SK-N-SH treated with all-trans-retinoic acid at 6 μM for 48 hours (cell line): ENCODE measurements around the gene TUBGCP2.

Source experiments
- ATAC-seq: fragments of 200-7000 bp; cut with Tn5 transposase; 3 replicates; pipeline ENCODE4 v1.9.1; 2020; ENCODE audit warnings: mild to moderate bottlenecking, moderate library complexity
- ARNTL ChIP-seq: fragments of 450-650 bp; formaldehyde crosslinking; IDR thresholded peaks from 2 replicates; pipeline ENCODE4 v1.5.0; 2020; ENCODE audit warnings: low read depth, mild to moderate bottlenecking, moderate library complexity, borderline replicate concordance
- BACH2 ChIP-seq: fragments of 250-450 bp; sonication (Bioruptor Pico); IDR thresholded peaks from 2 replicates; pipeline ENCODE4 v1.9.0; 2021; ENCODE audit warnings: mild to moderate bottlenecking, borderline replicate concordance
- CSDC2 ChIP-seq: fragments of 250-450 bp; sonication (Bioruptor Pico); IDR thresholded peaks from 2 replicates; pipeline ENCODE4 v1.5.0; 2020; ENCODE audit warnings: mild to moderate bottlenecking, moderate library complexity
- ESRRG ChIP-seq: fragments of 250-450 bp; sonication (Bioruptor Pico); IDR thresholded peaks from 2 replicates; pipeline ENCODE4 v1.6.1; 2021; ENCODE audit warnings: mild to moderate bottlenecking
- GLIS3 ChIP-seq: fragments of 250-450 bp; sonication (Bioruptor Pico); IDR thresholded peaks from 2 replicates; pipeline ENCODE4 v1.5.0; 2020; ENCODE audit warnings: mild to moderate bottlenecking, moderate library complexity
- ISL1 ChIP-seq: fragments of 250-450 bp; sonication (Bioruptor Pico); IDR thresholded peaks from 2 replicates; pipeline ENCODE4 v2.1.2; 2022; ENCODE audit warnings: mild to moderate bottlenecking, moderate library complexity
- OSR1 ChIP-seq: fragments of 250-450 bp; sonication (Bioruptor Pico); IDR thresholded peaks from 2 replicates; pipeline ENCODE4 v1.8.0; 2022; ENCODE audit warnings: moderate library complexity, mild to moderate bottlenecking, inconsistent platforms
- PPARA ChIP-seq: fragments of 250-450 bp; sonication (Bioruptor Pico); IDR thresholded peaks from 2 replicates; pipeline ENCODE4 v1.5.0; 2020; ENCODE audit warnings: mild to moderate bottlenecking, borderline replicate concordance
- RARB ChIP-seq: fragments of 250-450 bp; sonication (Bioruptor Pico); IDR thresholded peaks from 2 replicates; pipeline ENCODE4 v1.8.0; 2021; ENCODE audit warnings: mild to moderate bottlenecking, moderate library complexity
- SNAI2 ChIP-seq: fragments of 250-450 bp; sonication (Bioruptor Pico); IDR thresholded peaks from 2 replicates; pipeline ENCODE4 v1.5.0; 2020; ENCODE audit warnings: mild to moderate bottlenecking, moderate library complexity
- TCF4 ChIP-seq: fragments of 250-450 bp; sonication (Bioruptor Pico); IDR thresholded peaks from 2 replicates; pipeline ENCODE4 v1.8.0; 2021; ENCODE audit warnings: mild to moderate bottlenecking, moderate library complexity, borderline replicate concordance
- TOX ChIP-seq: fragments of 250-450 bp; sonication (Bioruptor Pico); IDR thresholded peaks from 2 replicates; pipeline ENCODE4 v1.8.0; 2021; ENCODE audit warnings: mild to moderate bottlenecking, moderate library complexity, borderline replicate concordance
- ZFP3 ChIP-seq: fragments of 250-450 bp; sonication (Bioruptor Pico); IDR thresholded peaks from 2 replicates; pipeline ENCODE4 v1.5.0; 2020; ENCODE audit warnings: mild to moderate bottlenecking, moderate library complexity
- ZFP30 ChIP-seq: fragments of 450-650 bp; formaldehyde crosslinking; IDR thresholded peaks from 2 replicates; pipeline ENCODE4 v1.5.0; 2022; ENCODE audit warnings: mild to moderate bottlenecking, moderate library complexity
- ZNF565 ChIP-seq: fragments of 450-650 bp; formaldehyde crosslinking; conservative IDR thresholded peaks from 2 replicates; pipeline ENCODE4 v1.5.0; 2020; ENCODE audit warnings: low read depth, mild to moderate bottlenecking, moderate library complexity
- ZNF70 ChIP-seq: fragments of 450-650 bp; formaldehyde crosslinking; IDR thresholded peaks from 2 replicates; pipeline ENCODE4 v1.5.0; 2020; ENCODE audit warnings: mild to moderate bottlenecking, moderate library complexity
- ZNF8 ChIP-seq: fragments of 450-650 bp; formaldehyde crosslinking; IDR thresholded peaks from 2 replicates; pipeline ENCODE4 v1.5.0; 2020; ENCODE audit warnings: mild to moderate bottlenecking, moderate library complexity
- TF ChIP-seq, protein P1 (sequence below): fragments of 250-450 bp; sonication (Bioruptor Pico); IDR thresholded peaks from 2 replicates; pipeline ENCODE4 v1.5.1; 2020; ENCODE audit warnings: low read depth, mild to moderate bottlenecking, moderate library complexity
- TF ChIP-seq, protein P2 (sequence below): fragments of 250-450 bp; sonication (Bioruptor Pico); IDR thresholded peaks from 2 replicates; pipeline ENCODE4 v1.5.1; 2021; ENCODE audit warnings: mild to moderate bottlenecking, moderate library complexity
- TF ChIP-seq, protein P3 (sequence below): fragments of 250-450 bp; sonication (Bioruptor Pico); IDR thresholded peaks from 2 replicates; pipeline ENCODE4 v1.5.0; 2020; ENCODE audit warnings: mild to moderate bottlenecking, moderate library complexity
- TF ChIP-seq, protein P4 (sequence below): fragments of 250-450 bp; sonication (Bioruptor Pico); IDR thresholded peaks from 2 replicates; pipeline ENCODE4 v1.8.0; 2021; ENCODE audit warnings: low read depth, mild to moderate bottlenecking, moderate library complexity, borderline replicate concordance
- TF ChIP-seq, protein P5 (sequence below): fragments of 250-450 bp; sonication (Bioruptor Pico); IDR thresholded peaks from 2 replicates; pipeline ENCODE4 v1.8.0; 2020; ENCODE audit warnings: mild to moderate bottlenecking, moderate library complexity, borderline replicate concordance

TUBGCP2 gene

DNA sequence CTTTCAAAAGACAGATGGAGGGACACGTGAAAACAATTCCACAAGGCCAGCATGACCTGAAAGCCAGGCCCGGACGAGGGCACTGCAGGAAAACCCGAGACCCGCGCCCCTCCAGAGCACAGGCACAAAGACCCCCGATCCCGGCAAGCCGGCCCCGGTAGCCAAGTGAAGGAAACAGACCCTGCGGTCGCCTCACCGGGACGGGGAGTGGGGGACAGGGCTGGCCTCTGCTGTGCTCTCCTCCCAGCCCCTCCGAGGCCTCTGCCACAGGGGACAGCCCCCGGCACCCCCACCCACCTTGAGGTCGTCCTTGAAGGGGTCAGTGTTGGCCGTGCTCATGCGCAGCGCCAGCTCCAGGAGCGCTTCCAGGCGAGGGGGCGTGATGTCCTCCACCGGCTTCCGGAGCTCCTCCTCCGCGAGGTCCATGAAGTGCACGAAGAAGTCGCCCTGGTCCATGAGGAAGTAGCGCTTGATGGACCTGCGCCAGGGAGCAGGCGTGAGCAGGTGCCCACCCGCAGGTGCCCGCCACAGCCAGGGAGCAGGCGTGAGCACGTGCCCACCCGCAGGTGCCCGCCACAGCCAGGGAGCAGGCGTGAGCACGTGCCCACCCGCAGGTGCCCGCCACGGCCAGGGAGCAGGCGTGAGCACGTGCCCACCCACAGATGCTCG lies 20.7 kb downstream of the TUBGCP2 start:
- TF ChIP-seq CSDC2 (CRISPR knock-in tag) (no peak), ZNF70 (CRISPR knock-in tag) (no peak), ISL1 (no peak), ZNF8 (CRISPR knock-in tag) (no peak), BACH2 (CRISPR knock-in tag) (no peak), ZNF565 (CRISPR knock-in tag) (no peak), TOX (CRISPR knock-in tag) (no peak), ZFP3 (no peak), ESRRG (CRISPR knock-in tag) (no peak), PPARA (CRISPR knock-in tag) (no peak), ZFP30 (CRISPR knock-in tag) (no peak), SNAI2 (no peak), OSR1 (CRISPR knock-in tag) (no peak)
- TF ChIP-seq, protein P1, sequence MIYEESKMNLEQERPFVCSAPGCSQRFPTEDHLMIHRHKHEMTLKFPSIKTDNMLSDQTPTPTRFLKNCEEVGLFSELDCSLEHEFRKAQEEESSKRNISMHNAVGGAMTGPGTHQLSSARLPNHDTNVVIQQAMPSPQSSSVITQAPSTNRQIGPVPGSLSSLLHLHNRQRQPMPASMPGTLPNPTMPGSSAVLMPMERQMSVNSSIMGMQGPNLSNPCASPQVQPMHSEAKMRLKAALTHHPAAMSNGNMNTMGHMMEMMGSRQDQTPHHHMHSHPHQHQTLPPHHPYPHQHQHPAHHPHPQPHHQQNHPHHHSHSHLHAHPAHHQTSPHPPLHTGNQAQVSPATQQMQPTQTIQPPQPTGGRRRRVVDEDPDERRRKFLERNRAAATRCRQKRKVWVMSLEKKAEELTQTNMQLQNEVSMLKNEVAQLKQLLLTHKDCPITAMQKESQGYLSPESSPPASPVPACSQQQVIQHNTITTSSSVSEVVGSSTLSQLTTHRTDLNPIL (CRISPR knock-in tag) = no peak
- TF ChIP-seq, protein P2, sequence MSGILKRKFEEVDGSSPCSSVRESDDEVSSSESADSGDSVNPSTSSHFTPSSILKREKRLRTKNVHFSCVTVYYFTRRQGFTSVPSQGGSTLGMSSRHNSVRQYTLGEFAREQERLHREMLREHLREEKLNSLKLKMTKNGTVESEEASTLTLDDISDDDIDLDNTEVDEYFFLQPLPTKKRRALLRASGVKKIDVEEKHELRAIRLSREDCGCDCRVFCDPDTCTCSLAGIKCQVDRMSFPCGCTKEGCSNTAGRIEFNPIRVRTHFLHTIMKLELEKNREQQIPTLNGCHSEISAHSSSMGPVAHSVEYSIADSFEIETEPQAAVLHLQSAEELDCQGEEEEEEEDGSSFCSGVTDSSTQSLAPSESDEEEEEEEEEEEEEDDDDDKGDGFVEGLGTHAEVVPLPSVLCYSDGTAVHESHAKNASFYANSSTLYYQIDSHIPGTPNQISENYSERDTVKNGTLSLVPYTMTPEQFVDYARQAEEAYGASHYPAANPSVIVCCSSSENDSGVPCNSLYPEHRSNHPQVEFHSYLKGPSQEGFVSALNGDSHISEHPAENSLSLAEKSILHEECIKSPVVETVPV = no peak
- TF ChIP-seq, protein P3, sequence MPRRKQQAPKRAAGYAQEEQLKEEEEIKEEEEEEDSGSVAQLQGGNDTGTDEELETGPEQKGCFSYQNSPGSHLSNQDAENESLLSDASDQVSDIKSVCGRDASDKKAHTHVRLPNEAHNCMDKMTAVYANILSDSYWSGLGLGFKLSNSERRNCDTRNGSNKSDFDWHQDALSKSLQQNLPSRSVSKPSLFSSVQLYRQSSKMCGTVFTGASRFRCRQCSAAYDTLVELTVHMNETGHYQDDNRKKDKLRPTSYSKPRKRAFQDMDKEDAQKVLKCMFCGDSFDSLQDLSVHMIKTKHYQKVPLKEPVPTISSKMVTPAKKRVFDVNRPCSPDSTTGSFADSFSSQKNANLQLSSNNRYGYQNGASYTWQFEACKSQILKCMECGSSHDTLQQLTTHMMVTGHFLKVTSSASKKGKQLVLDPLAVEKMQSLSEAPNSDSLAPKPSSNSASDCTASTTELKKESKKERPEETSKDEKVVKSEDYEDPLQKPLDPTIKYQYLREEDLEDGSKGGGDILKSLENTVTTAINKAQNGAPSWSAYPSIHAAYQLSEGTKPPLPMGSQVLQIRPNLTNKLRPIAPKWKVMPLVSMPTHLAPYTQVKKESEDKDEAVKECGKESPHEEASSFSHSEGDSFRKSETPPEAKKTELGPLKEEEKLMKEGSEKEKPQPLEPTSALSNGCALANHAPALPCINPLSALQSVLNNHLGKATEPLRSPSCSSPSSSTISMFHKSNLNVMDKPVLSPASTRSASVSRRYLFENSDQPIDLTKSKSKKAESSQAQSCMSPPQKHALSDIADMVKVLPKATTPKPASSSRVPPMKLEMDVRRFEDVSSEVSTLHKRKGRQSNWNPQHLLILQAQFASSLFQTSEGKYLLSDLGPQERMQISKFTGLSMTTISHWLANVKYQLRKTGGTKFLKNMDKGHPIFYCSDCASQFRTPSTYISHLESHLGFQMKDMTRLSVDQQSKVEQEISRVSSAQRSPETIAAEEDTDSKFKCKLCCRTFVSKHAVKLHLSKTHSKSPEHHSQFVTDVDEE = no peak
- ATAC-seq = no peak

DNA sequence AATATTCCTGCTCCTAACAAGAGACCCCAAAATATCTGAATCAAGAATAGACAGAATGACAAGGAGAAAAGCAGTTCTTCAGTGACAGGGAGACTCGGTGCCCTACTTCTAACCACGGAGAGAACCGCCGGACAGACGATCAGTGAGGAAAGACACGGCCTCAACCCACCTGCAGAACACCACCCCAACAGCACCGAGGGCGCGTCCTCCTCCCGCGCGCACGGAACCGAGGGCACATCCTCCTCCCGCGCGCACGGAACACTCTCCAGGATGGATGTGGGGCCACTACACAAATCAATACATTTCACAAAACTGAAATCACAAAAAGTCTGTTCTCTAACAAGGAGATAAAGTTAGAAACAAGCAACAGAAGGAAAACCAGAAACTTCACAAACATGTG lies 22.3 kb downstream of the TUBGCP2 start:
- TF ChIP-seq, protein P2 = no peak
- TF ChIP-seq ARNTL (CRISPR knock-in tag) (no peak), GLIS3 (CRISPR knock-in tag) (no peak), ZNF565 (CRISPR knock-in tag) (no peak), BACH2 (CRISPR knock-in tag) (no peak), TCF4 (CRISPR knock-in tag) (no peak), TOX (CRISPR knock-in tag) (no peak), ZFP3 (no peak), ISL1 (no peak), SNAI2 (no peak), CSDC2 (CRISPR knock-in tag) (no peak), ZNF70 (CRISPR knock-in tag) (no peak), RARB (CRISPR knock-in tag) (no peak)
- TF ChIP-seq, protein P4, sequence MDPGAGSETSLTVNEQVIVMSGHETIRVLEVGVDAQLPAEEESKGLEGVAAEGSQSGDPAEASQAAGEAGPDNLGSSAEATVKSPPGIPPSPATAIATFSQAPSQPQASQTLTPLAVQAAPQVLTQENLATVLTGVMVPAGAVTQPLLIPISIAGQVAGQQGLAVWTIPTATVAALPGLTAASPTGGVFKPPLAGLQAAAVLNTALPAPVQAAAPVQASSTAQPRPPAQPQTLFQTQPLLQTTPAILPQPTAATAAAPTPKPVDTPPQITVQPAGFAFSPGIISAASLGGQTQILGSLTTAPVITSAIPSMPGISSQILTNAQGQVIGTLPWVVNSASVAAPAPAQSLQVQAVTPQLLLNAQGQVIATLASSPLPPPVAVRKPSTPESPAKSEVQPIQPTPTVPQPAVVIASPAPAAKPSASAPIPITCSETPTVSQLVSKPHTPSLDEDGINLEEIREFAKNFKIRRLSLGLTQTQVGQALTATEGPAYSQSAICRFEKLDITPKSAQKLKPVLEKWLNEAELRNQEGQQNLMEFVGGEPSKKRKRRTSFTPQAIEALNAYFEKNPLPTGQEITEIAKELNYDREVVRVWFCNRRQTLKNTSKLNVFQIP (CRISPR knock-in tag) = no peak
- TF ChIP-seq, protein P1 (CRISPR knock-in tag) = no peak
- TF ChIP-seq, protein P5, sequence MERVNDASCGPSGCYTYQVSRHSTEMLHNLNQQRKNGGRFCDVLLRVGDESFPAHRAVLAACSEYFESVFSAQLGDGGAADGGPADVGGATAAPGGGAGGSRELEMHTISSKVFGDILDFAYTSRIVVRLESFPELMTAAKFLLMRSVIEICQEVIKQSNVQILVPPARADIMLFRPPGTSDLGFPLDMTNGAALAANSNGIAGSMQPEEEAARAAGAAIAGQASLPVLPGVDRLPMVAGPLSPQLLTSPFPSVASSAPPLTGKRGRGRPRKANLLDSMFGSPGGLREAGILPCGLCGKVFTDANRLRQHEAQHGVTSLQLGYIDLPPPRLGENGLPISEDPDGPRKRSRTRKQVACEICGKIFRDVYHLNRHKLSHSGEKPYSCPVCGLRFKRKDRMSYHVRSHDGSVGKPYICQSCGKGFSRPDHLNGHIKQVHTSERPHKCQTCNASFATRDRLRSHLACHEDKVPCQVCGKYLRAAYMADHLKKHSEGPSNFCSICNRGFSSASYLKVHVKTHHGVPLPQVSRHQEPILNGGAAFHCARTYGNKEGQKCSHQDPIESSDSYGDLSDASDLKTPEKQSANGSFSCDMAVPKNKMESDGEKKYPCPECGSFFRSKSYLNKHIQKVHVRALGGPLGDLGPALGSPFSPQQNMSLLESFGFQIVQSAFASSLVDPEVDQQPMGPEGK = no peak
- ATAC-seq = no peak
